Kidney (tissue), 14 donors: Measurements from ENCODE around the gene TCTA. TPM values are rescaled to one million over a fixed set of nuclear protein-coding genes. Genes with fewer than 3 reads are reported as not detected.

Source experiments
- DNase-seq, 5 donors: peaks; one replicate each; pipeline ENCODE4 v3.0.0-alpha.2; 2013 to 2020
- FAIRE-seq: peaks from 2 replicates; lab custom pipeline; 2012; peaks lifted over from hg19 to GRCh38; lab: Jason Lieb, UNC
- H3K27ac ChIP-seq, 2 donors: one replicate each; pipeline ENCODE4 v1.7.0; 2013; ENCODE audit warnings: low read depth in 2 of 2, low read length in 2 of 2, inconsistent platforms in 1 of 2
- H3K27me3 ChIP-seq: one replicate; pipeline ENCODE4 v1.7.1; 2013; ENCODE audit warnings: low read length, inconsistent platforms; ENCODE audit not compliant: control insufficient read depth, insufficient read depth
- H3K36me3 ChIP-seq, 3 donors: one replicate each; pipeline versions ENCODE4 v1.7.0 to v1.7.1; 2013; ENCODE audit warnings: low read length in 3 of 3, control low read depth in 1 of 3, inconsistent platforms in 1 of 3; ENCODE audit not compliant: insufficient read depth in 3 of 3, control insufficient read depth in 2 of 3
- H3K4me1 ChIP-seq, 3 donors: one replicate each; pipeline versions ENCODE4 v1.7.0 to v1.7.1; 2013; ENCODE audit warnings: low read length in 3 of 3, inconsistent platforms in 1 of 3, low read depth in 1 of 3; ENCODE audit not compliant: control insufficient read depth in 2 of 3, insufficient read depth in 2 of 3
- H3K4me3 ChIP-seq, 3 donors: one replicate each; pipeline versions ENCODE4 v1.7.0 to v1.8.1; 2013; ENCODE audit warnings: low read length in 3 of 3, control low read depth in 1 of 3, inconsistent platforms in 1 of 3
- H3K9ac ChIP-seq, 3 donors: one replicate each; pipeline versions ENCODE4 v1.7.0 to v1.7.1; 2013; ENCODE audit warnings: low read length in 3 of 3, control low read depth in 1 of 3, inconsistent platforms in 1 of 3
- H3K9me3 ChIP-seq, 3 donors: one replicate each; pipeline versions ENCODE4 v1.7.0 to v1.7.1; 2013; ENCODE audit warnings: low read length in 3 of 3, control low read depth in 1 of 3, inconsistent platforms in 1 of 3; ENCODE audit not compliant: control insufficient read depth in 2 of 3, insufficient read depth in 1 of 3
- intact Hi-C: fragments of 100-400 bp; cut with DNase I; formaldehyde crosslinking; loops from one replicate; pipeline ENCODE4 v1.11.1; 2022
- polyA plus RNA-seq: library from polyadenylated mRNA; stranded (reverse); fragments of 350-450 nt; fragmentation: Illumina TruSeq; extraction: RNeasy Lipid Tissue Mini Kit (QIAGEN cat#74804); gene quantifications from one replicate; pipeline ENCODE4 v1.2.3, GENCODE V29; 2014; ENCODE audit warnings: low read depth, low replicate concordance; ENCODE audit not compliant: insufficient read depth
- total RNA-seq: library from RNA; stranded (reverse); fragmentation: NEBNext Ultra II Directional; extraction: Animal tissue kit (Norgen Biotek cat#: 25700); gene quantifications from one replicate; pipeline ENCODE4 v1.2.1, GENCODE V29; 2021
- TF ChIP-seq, protein P1 (sequence below): IDR thresholded peaks from 3 replicates; pipeline ENCODE4 v1.5.1; 2012; ENCODE audit warnings: mild to moderate bottlenecking, moderate library complexity, borderline replicate concordance; ENCODE audit not compliant: insufficient read depth; ENCODE audit errors: extremely low read depth
- donor health status: control.
- donor health status: control.
- donor health status: control.
- donor health status: control.
- donor health status: control.
- donor health status: DM: yes; HTN: yes; CAD: no.
- donor health status: Normal renal cell carcinoma (clear cell type).

Gene TCTA
- total and polyA plus RNA-seq, 2 donors from 2014 or later: 76.7 to 83.2 TPM

DNA sequence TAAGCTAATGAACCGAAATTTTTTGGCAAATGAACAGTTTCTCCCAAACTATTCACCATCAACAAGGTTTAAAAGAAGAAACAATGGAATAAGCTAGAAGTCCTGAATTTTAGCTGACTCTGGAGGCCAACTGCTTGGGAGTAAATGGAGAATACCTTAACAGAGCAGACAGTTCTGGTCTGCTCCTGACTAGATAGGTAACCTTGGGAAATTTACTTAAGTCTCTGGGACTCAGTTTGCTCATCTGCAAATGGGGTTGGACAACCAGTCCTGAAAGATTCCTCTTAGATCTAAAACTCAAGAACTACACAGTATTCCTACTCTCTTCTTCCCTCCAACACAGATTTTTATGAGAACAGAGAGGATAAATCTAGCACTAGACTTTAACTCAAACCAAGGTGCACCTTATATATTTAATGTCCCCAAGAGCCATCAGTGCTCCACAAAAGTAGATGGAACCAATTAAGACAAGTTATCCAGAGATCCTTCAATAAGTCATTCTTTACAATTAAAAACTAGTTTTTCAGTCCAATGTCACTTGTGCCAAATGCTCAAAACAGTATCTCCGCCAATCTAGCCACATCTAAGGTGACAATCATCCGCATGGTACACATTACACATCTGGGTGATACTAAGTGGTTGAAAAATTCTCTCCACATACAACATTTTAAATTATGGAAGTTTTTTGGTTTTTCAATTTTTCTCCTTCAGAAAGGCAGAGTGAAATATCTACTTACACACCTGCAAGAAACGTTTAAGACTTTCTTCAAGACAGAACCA lies 2.0 kb upstream of the TCTA start:
- Histone ChIP-seq H3K36me3 (no peaks in the 10 kb centered on the region), H3K27me3 (no peaks in the 10 kb centered on the region), H3K4me1 (peaks cover 0 to 20% (median 19%) of the 10 kb centered on the region in 3 donors), H3K27ac (no peak overlapping the region), H3K4me3 (peak overlapping the region; percentile 83 to 99 (median 92)), H3K9ac (peak overlapping the region; percentile 72 to 92 (median 91)), H3K9me3 (no peaks in the 10 kb centered on the region)
- TF ChIP-seq, protein P1, sequence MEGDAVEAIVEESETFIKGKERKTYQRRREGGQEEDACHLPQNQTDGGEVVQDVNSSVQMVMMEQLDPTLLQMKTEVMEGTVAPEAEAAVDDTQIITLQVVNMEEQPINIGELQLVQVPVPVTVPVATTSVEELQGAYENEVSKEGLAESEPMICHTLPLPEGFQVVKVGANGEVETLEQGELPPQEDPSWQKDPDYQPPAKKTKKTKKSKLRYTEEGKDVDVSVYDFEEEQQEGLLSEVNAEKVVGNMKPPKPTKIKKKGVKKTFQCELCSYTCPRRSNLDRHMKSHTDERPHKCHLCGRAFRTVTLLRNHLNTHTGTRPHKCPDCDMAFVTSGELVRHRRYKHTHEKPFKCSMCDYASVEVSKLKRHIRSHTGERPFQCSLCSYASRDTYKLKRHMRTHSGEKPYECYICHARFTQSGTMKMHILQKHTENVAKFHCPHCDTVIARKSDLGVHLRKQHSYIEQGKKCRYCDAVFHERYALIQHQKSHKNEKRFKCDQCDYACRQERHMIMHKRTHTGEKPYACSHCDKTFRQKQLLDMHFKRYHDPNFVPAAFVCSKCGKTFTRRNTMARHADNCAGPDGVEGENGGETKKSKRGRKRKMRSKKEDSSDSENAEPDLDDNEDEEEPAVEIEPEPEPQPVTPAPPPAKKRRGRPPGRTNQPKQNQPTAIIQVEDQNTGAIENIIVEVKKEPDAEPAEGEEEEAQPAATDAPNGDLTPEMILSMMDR: no peak
- DNase-seq (no peak), FAIRE-seq (no peak)
- intact Hi-C loops: no loop called here

DNA sequence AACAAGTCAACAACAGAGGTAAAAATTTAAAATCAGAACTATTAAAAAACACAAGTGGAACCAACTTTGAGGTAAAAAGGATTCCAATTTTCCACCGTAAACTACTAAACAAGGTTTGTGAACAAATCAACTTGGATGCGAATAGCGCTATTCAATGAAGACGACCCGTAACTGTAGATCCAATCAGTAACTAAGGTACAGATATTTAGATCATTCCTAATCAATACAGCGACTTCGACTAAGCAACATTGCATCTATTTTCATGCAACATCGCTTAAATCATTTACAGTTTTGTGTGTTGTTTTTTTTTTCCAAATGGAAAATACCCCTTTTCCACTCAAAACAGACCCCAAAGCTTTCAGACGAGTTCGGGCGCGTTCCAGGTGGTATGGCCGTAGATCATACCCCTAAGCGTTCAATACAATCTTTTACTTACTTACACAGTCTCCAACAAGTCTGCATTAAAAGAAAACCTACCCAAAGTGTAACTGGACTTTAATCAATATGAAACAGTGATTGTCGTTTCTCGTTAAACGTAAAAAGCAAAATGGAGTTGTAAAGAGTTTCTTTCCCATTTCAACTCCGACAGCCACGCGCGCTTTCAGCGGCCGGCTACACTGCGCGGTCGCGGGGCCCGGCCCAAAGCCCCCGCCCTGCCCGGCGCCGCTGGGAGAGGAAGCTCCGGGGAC lies 1.2 kb upstream of the TCTA start:
- H3K27me3 ChIP-seq: no peaks in the 10 kb centered on the region
- H3K36me3 ChIP-seq: peaks cover 0 to 3% (median 0%) of the 10 kb centered on the region in 3 donors
- TF ChIP-seq, protein P1: no peak
- peak in 1 of 5 donors; percentile 48 for DNase-seq
- peak overlapping the region; percentile 83 to 99 (median 92) for H3K4me3 ChIP-seq
- intact Hi-C loops: no loop called here
- H3K4me1 ChIP-seq: peaks cover 0 to 23% (median 20%) of the 10 kb centered on the region in 3 donors
- H3K9me3 ChIP-seq: no peaks in the 10 kb centered on the region
- peak overlapping the region; percentile 72 to 92 (median 91) for H3K9ac ChIP-seq
- no peak for FAIRE-seq
- peak overlapping the region; percentile 94 to 96 for H3K27ac ChIP-seq

DNA sequence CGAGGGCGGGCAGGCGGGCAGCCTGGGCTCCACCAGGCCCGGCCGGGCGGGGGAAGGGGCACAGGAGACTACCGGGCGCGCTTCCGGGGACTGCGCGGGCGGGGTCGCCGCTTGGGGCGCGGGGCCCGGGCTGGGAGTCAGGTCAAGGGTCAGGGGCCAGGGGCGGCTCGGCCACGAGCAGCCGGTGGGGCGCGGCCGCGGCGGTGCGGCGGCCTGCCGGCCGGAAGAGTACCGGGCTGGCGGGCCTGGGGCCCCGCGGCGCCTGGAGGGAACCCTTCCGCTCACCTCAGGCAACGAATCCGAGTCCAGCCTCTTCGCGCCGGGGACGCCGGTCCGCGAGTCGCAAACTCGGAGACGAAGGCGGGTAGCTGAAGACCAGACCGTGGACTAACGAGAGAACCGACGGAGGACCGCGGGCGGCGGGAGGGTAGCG lies 672 bp upstream of the TCTA start:
- Histone ChIP-seq H3K27me3 (no peaks in the 10 kb centered on the region), H3K36me3 (peaks cover 0 to 6% (median 0%) of the 10 kb centered on the region in 3 donors), H3K4me1 (peaks cover 0 to 28% (median 20%) of the 10 kb centered on the region in 3 donors), H3K9me3 (no peaks in the 10 kb centered on the region), H3K9ac (peak overlapping the region; percentile 22 to 77 (median 72)), H3K4me3 (peak overlapping the region; percentile 71 to 99 (median 92)), H3K27ac (peak overlapping the region; percentile 94 to 96)
- FAIRE-seq: no peak
- intact Hi-C loops: no loop called here
- TF ChIP-seq, protein P1: no peak
- peak in 2 of 5 donors; percentile 73 to 91 for DNase-seq
